ENCODE data around the gene HNRNPC. TPM values are rescaled to one million over a fixed set of nuclear protein-coding genes. Genes with fewer than 3 reads are reported as not detected.
A peak's percentile ranks its signal among the peaks of the same experiment; 100 is the strongest.

Gene HNRNPC
- total RNA-seq, 5 donors from 2014 or later (not counting 1 experiment from before 2014, with no cell fraction given) = 417 to 530 (median 441) TPM

GRCh38 chr14:21204167-21205025, 64.8 kb downstream of the HNRNPC start:
- WGBS (ENCODE audit: insufficient coverage) = 96% methylated on average over 3 of the region's 8 CpGs
- no peak overlapping the region for H3K4me3 Mint-ChIP-seq
- Histone ChIP-seq H3K27ac (ENCODE audit: low read length) (no peak overlapping the region), H3K36me3 (ENCODE audit: control insufficient read depth in 2 of 2, extremely low read depth in 1 of 2, insufficient read depth in 1 of 2, low read length in 1 of 2) (peaks cover 0 to 40% of the 10 kb centered on the region in 2 donors), H3K4me3 (ENCODE audit: control insufficient read depth in 1 of 2, extremely low read depth in 1 of 2, low read length in 1 of 2) (no peak overlapping the region), H3K4me1 (ENCODE audit: control insufficient read depth in 1 of 2, extremely low read depth in 1 of 2, insufficient read depth in 2 of 2, low read length in 2 of 2) (no peaks in the 10 kb centered on the region), H3K9me3 (no peaks in the 10 kb centered on the region), H3K27me3 (replicated peaks in 1 of 2; ENCODE audit: control insufficient read depth in 2 of 2, extremely low read depth in 1 of 2, insufficient read depth in 2 of 2, low read length in 1 of 2) (no peaks in the 10 kb centered on the region)
- peaks cover 17 to 34% (median 19%) of the 10 kb centered on the region in 3 donors for H3K4me1 Mint-ChIP-seq
- H3K27me3 Mint-ChIP-seq = no peaks in the 10 kb centered on the region
- ChIA-PET POLR2A (interaction anchor here in 1 of 2 donors (0.6 kb wide), 1 partner anchor 50 kb away, joined by 3 read pairs; no protein-coding TSS in a partner anchor), CTCF (no interaction called here)
- ATAC-seq (replicated peaks in 1 of 4) = no peak
- no peak overlapping the region for H3K27ac Mint-ChIP-seq
- DNase-seq = no peak
- H3K9me3 Mint-ChIP-seq = no peaks in the 10 kb centered on the region
- H3K36me3 Mint-ChIP-seq = peaks cover 37% of the 10 kb centered on the region

- Mint-ChIP-seq H3K4me3 (no peak overlapping the region), H3K27ac (peak overlapping the region in 1 of 2 donors; percentile 50), H3K27me3 (no peaks in the 10 kb centered on the region), H3K36me3 (peaks cover 33% of the 10 kb centered on the region), H3K9me3 (no peaks in the 10 kb centered on the region), H3K4me1 (peaks cover 17 to 34% (median 19%) of the 10 kb centered on the region in 3 donors)
- POLR2A ChIA-PET = no interaction called here
- no peak overlapping the region for H3K4me3 ChIP-seq (ENCODE audit: control insufficient read depth in 1 of 2, extremely low read depth in 1 of 2, low read length in 1 of 2)
- H3K36me3 ChIP-seq (ENCODE audit: control insufficient read depth in 2 of 2, extremely low read depth in 1 of 2, insufficient read depth in 1 of 2, low read length in 1 of 2) = peaks cover 0 to 32% of the 10 kb centered on the region in 2 donors
- ATAC-seq (replicated peaks in 1 of 4) = peak in 1 of 4 experiments; percentile 8
- no peaks in the 10 kb centered on the region for H3K9me3 ChIP-seq
- no peak overlapping the region for H3K27ac ChIP-seq (ENCODE audit: low read length)
- no peaks in the 10 kb centered on the region for H3K27me3 ChIP-seq (replicated peaks in 1 of 2; ENCODE audit: control insufficient read depth in 2 of 2, extremely low read depth in 1 of 2, insufficient read depth in 2 of 2, low read length in 1 of 2)
- WGBS (ENCODE audit: insufficient coverage) = 100% methylated on average over 1 of the region's 8 CpGs
- DNase-seq = no peak
- CTCF ChIA-PET = interaction anchor here in 1 of 2 donors (0.7 to 0.9 kb wide), 2 partner anchors 12 to 14 kb away, joined by 3 to 6 read pairs; no protein-coding TSS in a partner anchor
- no peaks in the 10 kb centered on the region for H3K4me1 ChIP-seq (ENCODE audit: control insufficient read depth in 1 of 2, extremely low read depth in 1 of 2, insufficient read depth in 2 of 2, low read length in 2 of 2)
Observed at GRCh38 chr14:21203470-21204166, 65.6 kb downstream of the HNRNPC start.

- ATAC-seq (replicated peaks in 1 of 4) (no peak), DNase-seq (peak in 1 of 35 experiments; percentile 2)
- Mint-ChIP-seq H3K4me3 (no peak overlapping the region), H3K27ac (peak overlapping the region; percentile 23 to 50), H3K4me1 (peaks cover 13 to 27% (median 17%) of the 10 kb centered on the region in 3 donors), H3K27me3 (no peaks in the 10 kb centered on the region), H3K9me3 (peaks cover 0 to 3% (median 0%) of the 10 kb centered on the region in 3 donors), H3K36me3 (peaks cover 23% of the 10 kb centered on the region)
- Histone ChIP-seq H3K27me3 (replicated peaks in 1 of 2; ENCODE audit: control insufficient read depth in 2 of 2, extremely low read depth in 1 of 2, insufficient read depth in 2 of 2, low read length in 1 of 2) (no peaks in the 10 kb centered on the region), H3K9me3 (no peaks in the 10 kb centered on the region), H3K4me3 (ENCODE audit: control insufficient read depth in 1 of 2, extremely low read depth in 1 of 2, low read length in 1 of 2) (no peak overlapping the region), H3K27ac (ENCODE audit: low read length) (no peak overlapping the region), H3K36me3 (ENCODE audit: control insufficient read depth in 2 of 2, extremely low read depth in 1 of 2, insufficient read depth in 1 of 2, low read length in 1 of 2) (peaks cover 0 to 23% of the 10 kb centered on the region in 2 donors), H3K4me1 (ENCODE audit: control insufficient read depth in 1 of 2, extremely low read depth in 1 of 2, insufficient read depth in 2 of 2, low read length in 2 of 2) (no peaks in the 10 kb centered on the region)
- ChIA-PET POLR2A (no interaction called here), CTCF (interaction anchor here in 1 of 2 donors (0.7 to 0.9 kb wide), 2 partner anchors 13 to 15 kb away, joined by 3 to 6 read pairs; no protein-coding TSS in a partner anchor)
- 89% methylated on average over 2 of the region's 4 CpGs for WGBS (ENCODE audit: insufficient coverage)
Observed at GRCh38 chr14:21202463-21203358, 66.5 kb downstream of the HNRNPC start.

GRCh38 chr14:21201732-21202462, 67.3 kb downstream of the HNRNPC start:
- DNase-seq (peak in 1 of 35 experiments; percentile 6), ATAC-seq (replicated peaks in 1 of 4) (no peak)
- Histone ChIP-seq H3K9me3 (no peaks in the 10 kb centered on the region), H3K36me3 (ENCODE audit: control insufficient read depth in 2 of 2, extremely low read depth in 1 of 2, insufficient read depth in 1 of 2, low read length in 1 of 2) (peaks cover 0 to 15% of the 10 kb centered on the region in 2 donors), H3K4me1 (ENCODE audit: control insufficient read depth in 1 of 2, extremely low read depth in 1 of 2, insufficient read depth in 2 of 2, low read length in 2 of 2) (no peaks in the 10 kb centered on the region), H3K27ac (ENCODE audit: low read length) (no peak overlapping the region), H3K27me3 (replicated peaks in 1 of 2; ENCODE audit: control insufficient read depth in 2 of 2, extremely low read depth in 1 of 2, insufficient read depth in 2 of 2, low read length in 1 of 2) (no peaks in the 10 kb centered on the region), H3K4me3 (ENCODE audit: control insufficient read depth in 1 of 2, extremely low read depth in 1 of 2, low read length in 1 of 2) (no peak overlapping the region)
- H3K4me3 Mint-ChIP-seq = no peak overlapping the region
- peaks cover 9 to 22% (median 15%) of the 10 kb centered on the region in 3 donors for H3K4me1 Mint-ChIP-seq
- POLR2A ChIA-PET = no interaction called here
- peaks cover 17% of the 10 kb centered on the region for H3K36me3 Mint-ChIP-seq
- WGBS (ENCODE audit: insufficient coverage) = 98% methylated on average over 5 of the region's 12 CpGs
- peaks cover 0 to 3% (median 0%) of the 10 kb centered on the region in 3 donors for H3K9me3 Mint-ChIP-seq
- peak overlapping the region in 1 of 2 donors; percentile 21 for H3K27ac Mint-ChIP-seq
- CTCF ChIA-PET = no interaction called here
- no peaks in the 10 kb centered on the region for H3K27me3 Mint-ChIP-seq

GRCh38 chr14:21200752-21201461, 68.3 kb downstream of the HNRNPC start:
- Mint-ChIP-seq H3K36me3 (peaks cover 8% of the 10 kb centered on the region), H3K9me3 (peaks cover 0 to 3% (median 0%) of the 10 kb centered on the region in 3 donors), H3K4me1 (peaks cover 2 to 17% (median 13%) of the 10 kb centered on the region in 3 donors), H3K27ac (no peak overlapping the region), H3K27me3 (no peaks in the 10 kb centered on the region), H3K4me3 (no peak overlapping the region)
- H3K27ac ChIP-seq (ENCODE audit: low read length) = no peak overlapping the region
- no peak overlapping the region for H3K4me3 ChIP-seq (ENCODE audit: control insufficient read depth in 1 of 2, extremely low read depth in 1 of 2, low read length in 1 of 2)
- CTCF ChIA-PET = no interaction called here
- peaks cover 0 to 7% of the 10 kb centered on the region in 2 donors for H3K36me3 ChIP-seq (ENCODE audit: control insufficient read depth in 2 of 2, extremely low read depth in 1 of 2, insufficient read depth in 1 of 2, low read length in 1 of 2)
- DNase-seq = peak in 1 of 35 experiments; percentile 5
- H3K4me1 ChIP-seq (ENCODE audit: control insufficient read depth in 1 of 2, extremely low read depth in 1 of 2, insufficient read depth in 2 of 2, low read length in 2 of 2) = no peaks in the 10 kb centered on the region
- POLR2A ChIA-PET = no interaction called here
- H3K27me3 ChIP-seq (replicated peaks in 1 of 2; ENCODE audit: control insufficient read depth in 2 of 2, extremely low read depth in 1 of 2, insufficient read depth in 2 of 2, low read length in 1 of 2) = no peaks in the 10 kb centered on the region
- no peak for ATAC-seq (replicated peaks in 1 of 4)
- 100% methylated on average over 2 of the region's 5 CpGs for WGBS (ENCODE audit: insufficient coverage)
- H3K9me3 ChIP-seq = no peaks in the 10 kb centered on the region

Measured in T-cell (primary cell).